CD14-positive monocyte (primary cell): ENCODE data around the gene B3GALT4. TPM values are rescaled to one million over a fixed set of nuclear protein-coding genes. Genes with fewer than 3 reads are reported as not detected.

Experiments used
- DNase-seq, 3 donors: peaks; one replicate each; pipeline ENCODE4 v3.0.0-alpha.2; 2011 to 2022
- H2AFZ ChIP-seq: 2 replicates; pipeline ENCODE4 v1.6.0; 2012; ENCODE audit warnings: mild to moderate bottlenecking, low read depth, low read length, inconsistent platforms; ENCODE audit not compliant: insufficient read depth, poor library complexity, severe bottlenecking
- H3K27ac ChIP-seq, 2 donors: 1 replicate in 1 of 2; 2 replicates in 1 of 2; pipeline ENCODE4 v1.5.1; 2012 to 2013; ENCODE audit warnings: low read length in 2 of 2, control low read depth in 1 of 2, inconsistent platforms in 1 of 2, low read depth in 1 of 2, mild to moderate bottlenecking in 1 of 2
- H3K27me3 ChIP-seq, 2 donors: one replicate each; pipeline versions ENCODE4 v1.6.0 to v1.6.1; 2011 to 2013; ENCODE audit warnings: low read length in 2 of 2; ENCODE audit not compliant: control insufficient read depth in 2 of 2, insufficient read depth in 2 of 2
- H3K36me3 ChIP-seq, 2 donors: replicated peaks in 1 of 2; 1 replicate in 1 of 2; 2 replicates in 1 of 2; pipeline versions ENCODE4 v1.5.1 to v1.6.1; 2012 to 2013; ENCODE audit warnings: low read length in 2 of 2, control low read depth in 1 of 2, inconsistent platforms in 1 of 2, mild to moderate bottlenecking in 1 of 2; ENCODE audit not compliant: insufficient read depth in 2 of 2, control insufficient read depth in 1 of 2
- H3K4me1 ChIP-seq, 2 donors: 1 replicate in 1 of 2; 2 replicates in 1 of 2; pipeline versions ENCODE4 v1.5.1 to v1.6.1; 2012 to 2013; ENCODE audit warnings: low read length in 2 of 2, control low read depth in 1 of 2, inconsistent platforms in 1 of 2, mild to moderate bottlenecking in 1 of 2, moderate library complexity in 1 of 2; ENCODE audit not compliant: insufficient read depth in 2 of 2, control insufficient read depth in 1 of 2
- H3K4me2 ChIP-seq: replicated peaks from 2 replicates; pipeline ENCODE3; 2012; ENCODE audit warnings: low read length, moderate library complexity, mild to moderate bottlenecking; ENCODE audit not compliant: poor library complexity, severe bottlenecking; ENCODE audit errors: extremely low read depth
- H3K4me3 ChIP-seq, 3 experiments: fragments of 200-600 bp in 1 of 3; sonication (generic) in 1 of 3; replicated peaks in 1 of 3; 1 replicate in 2 of 3; 2 replicates in 1 of 3; pipeline ENCODE4 v1.5.1; 2011 to 2013; ENCODE audit warnings: low read length in 3 of 3, mild to moderate bottlenecking in 3 of 3, control low read depth in 2 of 3, low read depth in 2 of 3, inconsistent platforms in 1 of 3, moderate library complexity in 1 of 3
- H3K79me2 ChIP-seq: 2 replicates; pipeline ENCODE4 v1.6.0; 2012; ENCODE audit warnings: mild to moderate bottlenecking, control low read depth, inconsistent platforms, low read length, moderate library complexity; ENCODE audit not compliant: insufficient read depth
- H3K9ac ChIP-seq: 2 replicates; pipeline ENCODE4 v1.6.0; 2017; ENCODE audit warnings: low read length, mild to moderate bottlenecking; ENCODE audit not compliant: insufficient read depth, poor library complexity, severe bottlenecking
- H3K9me3 ChIP-seq, 2 donors: replicated peaks in 1 of 2; 1 replicate in 1 of 2; 2 replicates in 1 of 2; pipeline versions ENCODE4 v1.5.1 to v1.6.1; 2012 to 2013; ENCODE audit warnings: low read length in 2 of 2, control low read depth in 1 of 2; ENCODE audit not compliant: control insufficient read depth in 1 of 2, insufficient read depth in 1 of 2
- H4K20me1 ChIP-seq: 2 replicates; pipeline ENCODE4 v1.6.0; 2012; ENCODE audit warnings: mild to moderate bottlenecking, low read length, control low read depth, moderate library complexity; ENCODE audit not compliant: insufficient read depth
- H3K27ac Mint-ChIP-seq, 7 donors: one replicate each; pipeline ENCODE4 v1.8.0; 2020; ENCODE audit warnings: mild to moderate bottlenecking in 7 of 7, mixed read lengths in 7 of 7, moderate library complexity in 6 of 7, inconsistent platforms in 2 of 7
- H3K27me3 Mint-ChIP-seq, 3 donors: one replicate each; pipeline ENCODE4 v1.8.0; 2021 to 2022; ENCODE audit warnings: low read depth in 3 of 3, mild to moderate bottlenecking in 3 of 3, mixed read lengths in 3 of 3, moderate library complexity in 3 of 3, inconsistent platforms in 1 of 3
- H3K36me3 Mint-ChIP-seq, 2 donors: one replicate each; pipeline ENCODE4 v1.8.0; 2020; ENCODE audit warnings: mixed read lengths in 2 of 2, inconsistent platforms in 1 of 2, mild to moderate bottlenecking in 1 of 2
- H3K4me1 Mint-ChIP-seq: one replicate; pipeline ENCODE4 v1.8.0; 2020; ENCODE audit warnings: mild to moderate bottlenecking, mixed read lengths
- H3K4me3 Mint-ChIP-seq, 2 donors: one replicate each; pipeline ENCODE4 v1.8.0; 2020; ENCODE audit warnings: mild to moderate bottlenecking in 2 of 2, mixed read lengths in 2 of 2, moderate library complexity in 1 of 2
- H3K9me3 Mint-ChIP-seq, 7 donors: one replicate each; pipeline ENCODE4 v1.8.0; 2020 to 2022; ENCODE audit warnings: mixed read lengths in 7 of 7, mild to moderate bottlenecking in 6 of 7, moderate library complexity in 6 of 7, inconsistent platforms in 2 of 7
- CTCF ChIP-seq: fragments of 200-600 bp; IDR thresholded peaks from one replicate; pipeline ENCODE4 v1.8.0; 2022; ENCODE audit warnings: antibody characterized with exemption, mild to moderate bottlenecking
- WGBS: methylation state at CpG from one replicate; pipeline ENCODE4 v1.1.5; 2013; ENCODE audit warnings: missing lambda C conversion rate; ENCODE audit not compliant: insufficient coverage; 5-methylcytosine and 5-hydroxymethylcytosine counted together
- intact Hi-C, 2 donors: fragments of 100-400 bp; cut with micrococcal nuclease; formaldehyde crosslinking; loops; one replicate each; pipeline versions ENCODE4 v1.15.0 to v1.15.1; 2023
- polyA plus RNA-seq, 3 donors: library from polyadenylated mRNA; depleted of rRNA in 1 of 3; unstranded in 2 of 3; stranded (reverse) in 1 of 3; fragments of 300-500 nt in 2 of 3; fragments of >200 nt in 1 of 3; fragmentation: Illumina TruSeq in 2 of 3; gene quantifications; 1 replicate in 2 of 3; 2 replicates in 1 of 3; pipeline ENCODE4 v1.2.3, GENCODE V29; 2012 to 2021

The B3GALT4 gene
- polyA plus RNA-seq, 3 donors, result 6.5 to 32.2 (median 28.5) TPM

GRCh38 chr6:33286946-33287914 is 10.3 kb downstream of the B3GALT4 start:
- Histone ChIP-seq H3K9ac (no peak overlapping the region), H3K79me2 (peaks cover 48% of the 10 kb centered on the region), H4K20me1 (peaks cover 24% of the 10 kb centered on the region)

More at GRCh38 chr6:33286946-33287914, 10.3 kb downstream of the B3GALT4 start:
- peaks cover 19 to 23% of the 10 kb centered on the region in 2 donors for H3K4me1 ChIP-seq
- Mint-ChIP-seq H3K4me3 (no peak overlapping the region), H3K27me3 (no peaks in the 10 kb centered on the region), H3K4me1 (peaks cover 31% of the 10 kb centered on the region), H3K36me3 (peaks cover 41 to 56% of the 10 kb centered on the region in 2 donors), H3K9me3 (no peaks in the 10 kb centered on the region), H3K27ac (peak overlapping the region in 2 of 7 donors; percentile 26 to 55)
- intact Hi-C loops, result no loop called here
- peaks cover 29 to 66% of the 10 kb centered on the region in 2 donors for H3K36me3 ChIP-seq
- 98% methylated on average over 6 of the region's 22 CpGs for WGBS
- H3K27me3 ChIP-seq, result no peaks in the 10 kb centered on the region
- H3K4me3 ChIP-seq, result no peak overlapping the region
- DNase-seq, result no peak
- no peak overlapping the region for H3K27ac ChIP-seq
- H3K4me2 ChIP-seq, result no peak overlapping the region
- no peak for TF ChIP-seq CTCF
- no peak overlapping the region for H2AFZ ChIP-seq
- H3K9me3 ChIP-seq, result no peaks in the 10 kb centered on the region
